Activated T-cell treated with anti-CD3 and anti-CD28 coated beads, Interleukin-2, amount 50 U/mL, for 72 hours (primary cell): ENCODE measurements around the gene GABRP. TPM values are rescaled to one million over a fixed set of nuclear protein-coding genes. Genes with fewer than 3 reads are reported as not detected.

Experiments used
- ATAC-seq, 2 donors: fragments of 150-1000 bp; cut with Tn5 transposase; replicated peaks in 1 of 2; 2 replicates each; pipeline ENCODE4 v1.10.0; 2021; ENCODE audit warnings: moderate library complexity in 2 of 2, mild to moderate bottlenecking in 1 of 2
- DNase-seq, 2 donors: peaks; one replicate each; pipeline ENCODE4 v3.0.0; 2021 to 2022; ENCODE audit warnings: mixed read lengths in 1 of 2
- H3K27ac Mint-ChIP-seq: one replicate; pipeline ENCODE4 v1.8.0; 2022; ENCODE audit warnings: mild to moderate bottlenecking, moderate library complexity, mixed read lengths
- H3K27me3 Mint-ChIP-seq: one replicate; pipeline ENCODE4 v1.8.0; 2022; ENCODE audit warnings: low read depth, mixed read lengths
- H3K36me3 Mint-ChIP-seq, 2 donors: one replicate each; pipeline ENCODE4 v1.8.0; 2022; ENCODE audit warnings: mixed read lengths in 2 of 2, mild to moderate bottlenecking in 1 of 2; ENCODE audit not compliant: insufficient read depth in 2 of 2
- H3K4me1 Mint-ChIP-seq: one replicate; pipeline ENCODE4 v1.8.0; 2022; ENCODE audit warnings: low read depth, mixed read lengths
- H3K4me3 Mint-ChIP-seq, 2 donors: one replicate each; pipeline ENCODE4 v1.8.0; 2022; ENCODE audit warnings: mild to moderate bottlenecking in 2 of 2, mixed read lengths in 2 of 2, moderate library complexity in 2 of 2
- H3K9me3 Mint-ChIP-seq, 2 donors: one replicate each; pipeline ENCODE4 v1.8.0; 2022; ENCODE audit warnings: mixed read lengths in 2 of 2
- total RNA-seq, 2 donors: library from RNA; stranded (reverse); gene quantifications; one replicate each; pipeline ENCODE4 v1.2.3, GENCODE V29; 2022

Gene GABRP
- total RNA-seq, 2 donors from 2014 or later = not detected

DNA sequence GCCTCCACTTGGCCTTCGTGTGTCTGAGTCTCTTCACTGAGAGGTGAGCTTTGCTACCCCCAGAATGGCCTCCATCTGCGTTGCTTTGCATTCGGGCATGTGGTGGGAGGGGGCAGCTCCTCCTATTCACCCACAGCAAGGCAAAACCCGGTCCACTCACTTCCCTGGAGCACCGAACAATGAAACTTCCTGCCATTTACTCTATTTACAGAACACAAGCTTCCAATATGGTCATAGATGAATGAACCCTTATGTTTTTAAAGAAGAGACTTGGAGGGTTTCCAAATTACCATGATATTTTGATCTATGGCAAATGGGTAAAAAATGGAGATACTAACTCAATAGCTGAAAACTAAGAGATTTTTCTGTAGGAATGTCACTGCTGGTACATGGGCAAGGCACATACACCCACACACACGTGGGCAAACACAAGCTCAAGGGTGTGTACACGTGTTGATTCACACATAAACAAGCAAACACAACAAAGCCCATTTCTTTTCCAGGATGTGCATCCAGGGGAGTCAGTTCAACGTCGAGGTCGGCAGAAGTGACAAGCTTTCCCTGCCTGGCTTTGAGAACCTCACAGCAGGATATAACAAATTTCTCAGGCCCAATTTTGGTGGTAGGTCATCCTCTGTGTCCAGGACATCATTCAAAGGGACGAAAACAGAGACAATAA lies 5.2 kb downstream of the GABRP start:
- no peaks in the 10 kb centered on the region for H3K36me3 Mint-ChIP-seq
- ATAC-seq (no peak), DNase-seq (no peak)
- peaks cover 7% of the 10 kb centered on the region for H3K27me3 Mint-ChIP-seq
- H3K27ac Mint-ChIP-seq = no peak overlapping the region
- no peaks in the 10 kb centered on the region for H3K9me3 Mint-ChIP-seq
- no peaks in the 10 kb centered on the region for H3K4me1 Mint-ChIP-seq
- no peak overlapping the region for H3K4me3 Mint-ChIP-seq

DNA sequence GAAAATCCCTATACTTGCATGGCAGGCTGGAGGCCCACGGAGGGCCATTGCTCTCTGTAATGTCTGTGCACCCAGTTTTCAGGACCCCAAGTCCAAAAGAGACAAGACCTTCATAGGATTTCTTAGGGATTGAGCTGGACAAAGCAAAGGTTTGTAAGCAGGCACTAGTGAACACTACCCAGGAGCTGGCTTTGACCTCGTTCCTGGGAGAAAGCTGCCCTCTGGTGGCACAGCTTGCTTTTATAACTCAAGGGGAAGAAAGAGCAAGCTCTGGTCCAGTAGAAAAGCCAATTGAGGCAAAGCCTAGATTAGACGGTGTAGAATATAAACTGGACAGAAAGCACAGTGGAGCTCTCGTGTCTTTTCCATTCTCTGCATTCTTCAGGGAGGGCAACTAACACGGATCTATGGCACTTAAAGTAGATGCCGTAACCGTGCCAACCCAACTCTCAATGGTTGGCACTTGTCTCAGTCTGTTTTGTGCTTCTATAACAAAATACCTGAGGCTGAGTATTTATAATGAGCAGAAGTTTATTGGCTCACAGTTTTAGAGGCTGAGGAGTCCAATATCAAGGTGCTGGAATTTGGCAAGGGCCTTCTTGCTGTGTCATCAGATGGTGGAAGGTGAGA lies 7.9 kb downstream of the GABRP start:
- ATAC-seq (no peak), DNase-seq (peak; percentile 30)
- H3K4me3 Mint-ChIP-seq = no peak overlapping the region
- H3K4me1 Mint-ChIP-seq = no peaks in the 10 kb centered on the region
- no peak overlapping the region for H3K27ac Mint-ChIP-seq
- H3K9me3 Mint-ChIP-seq = no peaks in the 10 kb centered on the region
- no peaks in the 10 kb centered on the region for H3K36me3 Mint-ChIP-seq
- H3K27me3 Mint-ChIP-seq = peaks cover 7% of the 10 kb centered on the region

DNA sequence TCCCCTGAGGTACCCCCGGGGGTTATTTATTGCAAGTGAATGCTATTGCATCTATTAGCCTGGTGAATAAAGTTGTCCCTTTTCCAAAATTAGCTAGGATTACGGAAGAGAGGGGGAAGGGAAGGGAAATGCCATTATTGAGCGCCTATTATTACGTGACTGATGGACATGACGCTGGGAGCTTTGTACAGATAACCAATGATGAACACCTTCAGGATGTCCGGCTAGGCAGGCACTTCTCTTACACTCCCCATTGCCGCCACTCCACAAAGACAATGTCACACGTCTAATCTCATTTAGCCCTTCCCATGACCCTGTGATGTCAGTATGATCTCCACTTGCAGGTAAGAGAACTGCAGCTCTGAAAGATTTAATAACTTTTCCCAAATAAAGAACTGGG lies 9.4 kb downstream of the GABRP start:
- Mint-ChIP-seq H3K4me3 (no peak overlapping the region), H3K36me3 (no peaks in the 10 kb centered on the region), H3K4me1 (no peaks in the 10 kb centered on the region), H3K9me3 (no peaks in the 10 kb centered on the region), H3K27me3 (peaks cover 7% of the 10 kb centered on the region), H3K27ac (no peak overlapping the region)
- ATAC-seq (no peak), DNase-seq (no peak)

DNA sequence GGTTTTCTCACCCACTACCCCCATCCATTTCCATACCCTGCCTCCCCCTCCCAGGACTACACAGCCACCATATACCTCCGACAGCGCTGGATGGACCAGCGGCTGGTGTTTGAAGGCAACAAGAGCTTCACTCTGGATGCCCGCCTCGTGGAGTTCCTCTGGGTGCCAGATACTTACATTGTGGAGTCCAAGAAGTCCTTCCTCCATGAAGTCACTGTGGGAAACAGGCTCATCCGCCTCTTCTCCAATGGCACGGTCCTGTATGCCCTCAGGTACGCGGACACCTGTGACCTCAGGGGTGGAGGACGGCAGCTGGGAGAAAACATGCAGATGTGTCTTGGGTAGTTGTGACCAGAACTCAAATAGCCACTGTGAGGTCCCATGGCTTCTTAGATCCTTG lies 11.6 kb downstream of the GABRP start:
- H3K36me3 Mint-ChIP-seq = no peaks in the 10 kb centered on the region
- H3K27ac Mint-ChIP-seq = no peak overlapping the region
- H3K4me3 Mint-ChIP-seq = no peak overlapping the region
- ATAC-seq (no peak), DNase-seq (no peak)
- H3K9me3 Mint-ChIP-seq = no peaks in the 10 kb centered on the region
- no peaks in the 10 kb centered on the region for H3K4me1 Mint-ChIP-seq
- peaks cover 6% of the 10 kb centered on the region for H3K27me3 Mint-ChIP-seq

DNA sequence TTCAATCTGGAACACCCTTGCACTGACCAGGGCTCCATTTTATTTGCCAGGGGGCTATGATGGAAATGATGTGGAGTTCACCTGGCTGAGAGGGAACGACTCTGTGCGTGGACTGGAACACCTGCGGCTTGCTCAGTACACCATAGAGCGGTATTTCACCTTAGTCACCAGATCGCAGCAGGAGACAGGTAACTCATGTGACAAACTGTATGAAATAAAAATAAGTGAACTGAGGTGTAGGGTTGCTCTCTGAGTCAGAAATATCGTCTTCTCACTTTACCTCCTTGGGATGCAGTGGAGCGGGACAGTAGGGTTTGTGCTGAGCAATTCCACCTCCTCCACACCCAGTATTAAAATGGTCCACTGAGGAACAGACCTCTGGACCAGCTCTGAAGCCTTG lies 22.1 kb downstream of the GABRP start:
- Mint-ChIP-seq H3K4me3 (no peak overlapping the region), H3K9me3 (no peaks in the 10 kb centered on the region), H3K36me3 (no peaks in the 10 kb centered on the region), H3K27ac (no peak overlapping the region), H3K4me1 (no peaks in the 10 kb centered on the region), H3K27me3 (peaks cover 11% of the 10 kb centered on the region)
- no peak for DNase-seq
- ATAC-seq = no peak

- no peak for DNase-seq
- no peaks in the 10 kb centered on the region for H3K4me1 Mint-ChIP-seq
- no peaks in the 10 kb centered on the region for H3K36me3 Mint-ChIP-seq
- no peaks in the 10 kb centered on the region for H3K9me3 Mint-ChIP-seq
- no peaks in the 10 kb centered on the region for H3K27me3 Mint-ChIP-seq
- H3K4me3 Mint-ChIP-seq = no peak overlapping the region
- H3K27ac Mint-ChIP-seq = no peak overlapping the region
- ATAC-seq = no peak
These were observed 26.0 kb downstream of the GABRP start for GRCh38 chr5:170809551-170809950.

DNA sequence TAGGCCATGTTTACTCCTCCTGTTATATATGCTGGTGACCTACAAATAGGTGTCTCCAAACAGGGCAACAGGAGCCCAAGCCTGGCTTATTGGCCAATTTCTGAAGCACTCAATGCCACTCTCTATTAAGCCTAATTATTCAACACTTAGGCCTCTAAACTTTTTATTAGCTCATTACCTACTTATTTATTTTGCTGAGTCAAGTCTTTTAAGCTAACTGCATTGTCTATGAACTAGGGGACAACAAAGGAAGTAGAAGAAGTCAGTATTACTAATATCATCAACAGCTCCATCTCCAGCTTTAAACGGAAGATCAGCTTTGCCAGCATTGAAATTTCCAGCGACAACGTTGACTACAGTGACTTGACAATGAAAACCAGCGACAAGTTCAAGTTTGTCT lies 28.2 kb downstream of the GABRP start:
- no peak for ATAC-seq

GRCh38 chr5:170813231-170813630 lies 29.7 kb downstream of the GABRP start:
- ATAC-seq (no peak), DNase-seq (no peak)
- no peaks in the 10 kb centered on the region for H3K36me3 Mint-ChIP-seq
- H3K27ac Mint-ChIP-seq = no peak overlapping the region
- no peaks in the 10 kb centered on the region for H3K27me3 Mint-ChIP-seq
- no peaks in the 10 kb centered on the region for H3K9me3 Mint-ChIP-seq
- H3K4me1 Mint-ChIP-seq = no peaks in the 10 kb centered on the region
- no peak overlapping the region for H3K4me3 Mint-ChIP-seq

More for the DNA sequence above, 28.2 kb downstream of the GABRP start:
- Mint-ChIP-seq H3K4me3 (no peak overlapping the region), H3K27me3 (no peaks in the 10 kb centered on the region), H3K27ac (no peak overlapping the region), H3K4me1 (no peaks in the 10 kb centered on the region), H3K9me3 (no peaks in the 10 kb centered on the region), H3K36me3 (no peaks in the 10 kb centered on the region)
- no peak for DNase-seq

GRCh38 chr5:170817195-170817594 lies 33.7 kb downstream of the GABRP start:
- Mint-ChIP-seq H3K36me3 (no peaks in the 10 kb centered on the region), H3K4me3 (no peak overlapping the region), H3K4me1 (no peaks in the 10 kb centered on the region), H3K27me3 (no peaks in the 10 kb centered on the region), H3K9me3 (no peaks in the 10 kb centered on the region), H3K27ac (no peak overlapping the region)
- ATAC-seq (no peak), DNase-seq (no peak)

DNA sequence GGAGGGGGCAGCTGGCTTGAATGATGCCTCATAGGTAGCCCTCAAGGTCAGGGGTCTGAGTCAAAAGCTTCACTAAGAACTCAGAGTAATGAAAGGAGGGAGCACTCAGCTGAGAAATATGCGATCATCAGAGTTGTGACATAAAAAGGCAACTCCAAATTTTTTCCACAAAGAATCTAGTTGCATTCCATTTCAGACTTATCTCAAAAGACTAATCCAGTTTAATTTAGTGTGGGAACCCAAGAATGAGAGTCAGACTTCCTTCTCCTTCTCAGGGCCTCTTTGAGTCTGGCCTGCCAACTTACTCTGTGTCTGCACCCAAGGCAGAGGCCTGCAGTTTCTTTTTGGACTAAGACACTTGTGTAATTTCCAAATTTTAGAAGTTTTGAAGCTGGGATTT lies 34.7 kb downstream of the GABRP start:
- H3K36me3 Mint-ChIP-seq = no peaks in the 10 kb centered on the region
- no peaks in the 10 kb centered on the region for H3K27me3 Mint-ChIP-seq
- ATAC-seq (no peak), DNase-seq (no peak)
- H3K4me1 Mint-ChIP-seq = no peaks in the 10 kb centered on the region
- no peak overlapping the region for H3K27ac Mint-ChIP-seq
- no peaks in the 10 kb centered on the region for H3K9me3 Mint-ChIP-seq
- H3K4me3 Mint-ChIP-seq = no peak overlapping the region

- H3K27ac Mint-ChIP-seq = no peak overlapping the region
- ATAC-seq = no peak
These were observed 36.3 kb downstream of the GABRP start for GRCh38 chr5:170819824-170820223.

GRCh38 chr5:170821257-170821800 lies 37.8 kb downstream of the GABRP start:
- DNase-seq = no peak
- Mint-ChIP-seq H3K36me3 (no peaks in the 10 kb centered on the region), H3K27me3 (no peaks in the 10 kb centered on the region), H3K9me3 (no peaks in the 10 kb centered on the region), H3K4me1 (no peaks in the 10 kb centered on the region), H3K4me3 (no peak overlapping the region), H3K27ac (no peak overlapping the region)
- ATAC-seq = no peak

More at GRCh38 chr5:170819824-170820223, 36.3 kb downstream of the GABRP start:
- no peak overlapping the region for H3K4me3 Mint-ChIP-seq
- DNase-seq = no peak
- no peaks in the 10 kb centered on the region for H3K27me3 Mint-ChIP-seq
- no peaks in the 10 kb centered on the region for H3K4me1 Mint-ChIP-seq
- no peaks in the 10 kb centered on the region for H3K9me3 Mint-ChIP-seq
- H3K36me3 Mint-ChIP-seq = no peaks in the 10 kb centered on the region

GRCh38 chr5:170826117-170826516 lies 42.6 kb downstream of the GABRP start:
- H3K27me3 Mint-ChIP-seq = no peaks in the 10 kb centered on the region
- no peak overlapping the region for H3K4me3 Mint-ChIP-seq
- H3K36me3 Mint-ChIP-seq = no peaks in the 10 kb centered on the region
- ATAC-seq (no peak), DNase-seq (no peak)
- H3K27ac Mint-ChIP-seq = no peak overlapping the region
- H3K4me1 Mint-ChIP-seq = no peaks in the 10 kb centered on the region
- H3K9me3 Mint-ChIP-seq = no peaks in the 10 kb centered on the region

- no peaks in the 10 kb centered on the region for H3K27me3 Mint-ChIP-seq
- no peaks in the 10 kb centered on the region for H3K4me1 Mint-ChIP-seq
- peaks cover 5 to 7% of the 10 kb centered on the region in 2 donors for H3K9me3 Mint-ChIP-seq
- H3K36me3 Mint-ChIP-seq = no peaks in the 10 kb centered on the region
- DNase-seq (no peak), ATAC-seq (no peak)
- H3K27ac Mint-ChIP-seq = no peak overlapping the region
- H3K4me3 Mint-ChIP-seq = no peak overlapping the region
These were observed 48.7 kb downstream of the GABRP start for GRCh38 chr5:170832241-170832640.
